Naive thymus-derived CD8-positive, alpha-beta T cell (primary cell): ENCODE results near the gene MAGI2. TPM values are rescaled to one million over a fixed set of nuclear protein-coding genes. Genes with fewer than 3 reads are reported as not detected.

ENCODE experiments used
- ATAC-seq, 2 donors: fragments of 150-1000 bp; cut with Tn5 transposase in 1 of 2; sonication (Bioruptor Pico), chemical (Tn5 transposase) in 1 of 2; 1 replicate in 1 of 2; 2 replicates in 1 of 2; pipeline ENCODE4 v1.10.0; 2021; ENCODE audit warnings: mild to moderate bottlenecking in 2 of 2, moderate library complexity in 2 of 2
- POLR2A ChIA-PET: fragments of 350-600 bp; sonication (Branson Sonifier 250); formaldehyde crosslinking; loops from one replicate; lab custom pipeline; 2021; ENCODE audit warnings: antibody characterized with exemption; lab: Charles Lee
- DNase-seq, 10 donors: peaks; one replicate each; pipeline versions ENCODE4 v3.0.0 to v3.0.0-alpha.2; 2020 to 2022
- H3K27ac Mint-ChIP-seq, 10 donors: one replicate each; pipeline ENCODE4 v1.8.0; 2020 to 2022; ENCODE audit warnings: mild to moderate bottlenecking in 10 of 10, mixed read lengths in 10 of 10, moderate library complexity in 4 of 10, inconsistent platforms in 1 of 10
- H3K27me3 Mint-ChIP-seq, 5 donors: one replicate each; pipeline ENCODE4 v1.8.0; 2021 to 2022; ENCODE audit warnings: mixed read lengths in 5 of 5
- H3K36me3 Mint-ChIP-seq, 3 donors: one replicate each; pipeline ENCODE4 v1.8.0; 2020 to 2022; ENCODE audit warnings: mixed read lengths in 3 of 3, mild to moderate bottlenecking in 2 of 3, inconsistent platforms in 1 of 3
- H3K4me1 Mint-ChIP-seq, 4 donors: one replicate each; pipeline ENCODE4 v1.8.0; 2021 to 2022; ENCODE audit warnings: mixed read lengths in 4 of 4
- H3K4me3 Mint-ChIP-seq, 10 donors: one replicate each; pipeline ENCODE4 v1.8.0; 2020 to 2022; ENCODE audit warnings: mild to moderate bottlenecking in 10 of 10, mixed read lengths in 10 of 10, moderate library complexity in 6 of 10, inconsistent platforms in 1 of 10
- H3K9me3 Mint-ChIP-seq, 9 donors: one replicate each; pipeline ENCODE4 v1.8.0; 2020 to 2022; ENCODE audit warnings: mixed read lengths in 9 of 9, mild to moderate bottlenecking in 3 of 9, inconsistent platforms in 1 of 9, moderate library complexity in 1 of 9
- polyA plus RNA-seq, 3 donors: library from polyadenylated mRNA; unstranded; fragments of 300-500 nt; fragmentation: Illumina TruSeq; gene quantifications; one replicate each; pipeline ENCODE4 v1.2.3, GENCODE V29; 2021
- total RNA-seq, 8 experiments: library from RNA in 2 of 8; stranded (reverse) in 2 of 8; gene quantifications; one replicate each; pipeline ENCODE4 v1.2.3 and lab custom pipeline; 2021 to 2026

MAGI2 gene
- total and polyA plus RNA-seq, 5 experiments from 2014 or later = 0.02 to 0.65 (median 0.37) TPM; not detected in 1

GRCh38 chr7:78172933-78173591, 1280.4 kb downstream of the MAGI2 start:
- DNase-seq (no peak), ATAC-seq (no peak)
- Mint-ChIP-seq H3K9me3 (no peaks in the 10 kb centered on the region), H3K4me1 (no peaks in the 10 kb centered on the region), H3K27ac (no peak overlapping the region), H3K4me3 (no peak overlapping the region), H3K36me3 (no peaks in the 10 kb centered on the region), H3K27me3 (peaks cover 0 to 5% (median 0%) of the 10 kb centered on the region in 5 donors)
- POLR2A ChIA-PET = no interaction called here

GRCh38 chr7:78172267-78172757, 1281.2 kb downstream of the MAGI2 start:
- no peak overlapping the region for H3K27ac Mint-ChIP-seq

GRCh38 chr7:78171398-78171797, 1282.1 kb downstream of the MAGI2 start:
- ATAC-seq (no peak), DNase-seq (no peak)
- H3K4me1 Mint-ChIP-seq = no peaks in the 10 kb centered on the region
- no peak overlapping the region for H3K27ac Mint-ChIP-seq
- H3K4me3 Mint-ChIP-seq = no peak overlapping the region
- H3K27me3 Mint-ChIP-seq = peaks cover 0 to 5% (median 0%) of the 10 kb centered on the region in 5 donors
- no peaks in the 10 kb centered on the region for H3K9me3 Mint-ChIP-seq
- POLR2A ChIA-PET = no interaction called here
- peaks cover 0 to 2% (median 0%) of the 10 kb centered on the region in 3 donors for H3K36me3 Mint-ChIP-seq

More at GRCh38 chr7:78172267-78172757, 1281.2 kb downstream of the MAGI2 start:
- Mint-ChIP-seq H3K4me3 (no peak overlapping the region), H3K36me3 (peaks cover 0 to 2% (median 0%) of the 10 kb centered on the region in 3 donors), H3K27me3 (peaks cover 0 to 5% (median 0%) of the 10 kb centered on the region in 5 donors), H3K9me3 (no peaks in the 10 kb centered on the region), H3K4me1 (no peaks in the 10 kb centered on the region)
- ATAC-seq (no peak), DNase-seq (no peak)
- POLR2A ChIA-PET = no interaction called here

GRCh38 chr7:78170815-78171214, 1282.7 kb downstream of the MAGI2 start:
- H3K27ac Mint-ChIP-seq = no peak overlapping the region
- ATAC-seq (no peak), DNase-seq (no peak)
- H3K4me3 Mint-ChIP-seq = no peak overlapping the region
- H3K4me1 Mint-ChIP-seq = no peaks in the 10 kb centered on the region
- H3K27me3 Mint-ChIP-seq = peaks cover 0 to 5% (median 0%) of the 10 kb centered on the region in 5 donors
- H3K36me3 Mint-ChIP-seq = peaks cover 0 to 2% (median 0%) of the 10 kb centered on the region in 3 donors
- POLR2A ChIA-PET = no interaction called here
- no peaks in the 10 kb centered on the region for H3K9me3 Mint-ChIP-seq

- POLR2A ChIA-PET = no interaction called here
- no peaks in the 10 kb centered on the region for H3K4me1 Mint-ChIP-seq
- H3K27ac Mint-ChIP-seq = no peak overlapping the region
- peaks cover 0 to 2% (median 0%) of the 10 kb centered on the region in 3 donors for H3K36me3 Mint-ChIP-seq
- ATAC-seq (no peak), DNase-seq (no peak)
- H3K9me3 Mint-ChIP-seq = no peaks in the 10 kb centered on the region
- H3K27me3 Mint-ChIP-seq = peaks cover 0 to 11% (median 0%) of the 10 kb centered on the region in 5 donors
- no peak overlapping the region for H3K4me3 Mint-ChIP-seq
Observed at GRCh38 chr7:78169992-78170391, 1283.5 kb downstream of the MAGI2 start.

- Mint-ChIP-seq H3K9me3 (no peaks in the 10 kb centered on the region), H3K27me3 (peaks cover 0 to 11% (median 0%) of the 10 kb centered on the region in 5 donors), H3K4me1 (no peaks in the 10 kb centered on the region), H3K4me3 (no peak overlapping the region), H3K27ac (no peak overlapping the region), H3K36me3 (peaks cover 0 to 2% (median 0%) of the 10 kb centered on the region in 3 donors)
- no peak for ATAC-seq
- POLR2A ChIA-PET = no interaction called here
- no peak for DNase-seq
Observed at GRCh38 chr7:78168865-78169264, 1284.6 kb downstream of the MAGI2 start.

- ATAC-seq (no peak), DNase-seq (no peak)
- H3K4me3 Mint-ChIP-seq = no peak overlapping the region
- POLR2A ChIA-PET = no interaction called here
- H3K4me1 Mint-ChIP-seq = no peaks in the 10 kb centered on the region
- H3K9me3 Mint-ChIP-seq = no peaks in the 10 kb centered on the region
- no peak overlapping the region for H3K27ac Mint-ChIP-seq
- peaks cover 0 to 11% (median 0%) of the 10 kb centered on the region in 5 donors for H3K27me3 Mint-ChIP-seq
- H3K36me3 Mint-ChIP-seq = peaks cover 0 to 2% (median 0%) of the 10 kb centered on the region in 3 donors
Observed at GRCh38 chr7:78167860-78168259, 1285.6 kb downstream of the MAGI2 start.

GRCh38 chr7:78165854-78166253, 1287.6 kb downstream of the MAGI2 start:
- POLR2A ChIA-PET = no interaction called here
- Mint-ChIP-seq H3K9me3 (peaks cover 0 to 4% (median 0%) of the 10 kb centered on the region in 9 donors), H3K27ac (no peak overlapping the region), H3K4me3 (no peak overlapping the region), H3K4me1 (no peaks in the 10 kb centered on the region), H3K36me3 (peaks cover 0 to 2% (median 0%) of the 10 kb centered on the region in 3 donors), H3K27me3 (peaks cover 0 to 6% (median 2%) of the 10 kb centered on the region in 5 donors)
- DNase-seq = no peak
- no peak for ATAC-seq

- ATAC-seq = no peak
- H3K9me3 Mint-ChIP-seq = peaks cover 0 to 4% (median 0%) of the 10 kb centered on the region in 9 donors
- POLR2A ChIA-PET = no interaction called here
- H3K36me3 Mint-ChIP-seq = peaks cover 0 to 2% (median 0%) of the 10 kb centered on the region in 3 donors
- H3K27me3 Mint-ChIP-seq = peaks cover 0 to 6% (median 2%) of the 10 kb centered on the region in 5 donors
- no peak overlapping the region for H3K27ac Mint-ChIP-seq
- no peak overlapping the region for H3K4me3 Mint-ChIP-seq
- DNase-seq = no peak
- H3K4me1 Mint-ChIP-seq = no peaks in the 10 kb centered on the region
Observed at GRCh38 chr7:78165454-78165853, 1288.0 kb downstream of the MAGI2 start.

GRCh38 chr7:78164459-78164858, 1289.0 kb downstream of the MAGI2 start:
- H3K36me3 Mint-ChIP-seq = peaks cover 0 to 2% (median 0%) of the 10 kb centered on the region in 3 donors
- H3K4me1 Mint-ChIP-seq = no peaks in the 10 kb centered on the region
- H3K4me3 Mint-ChIP-seq = no peak overlapping the region
- no peak for DNase-seq
- POLR2A ChIA-PET = no interaction called here
- peaks cover 0 to 4% (median 0%) of the 10 kb centered on the region in 9 donors for H3K9me3 Mint-ChIP-seq
- peaks cover 0 to 12% (median 6%) of the 10 kb centered on the region in 5 donors for H3K27me3 Mint-ChIP-seq
- no peak for ATAC-seq
- no peak overlapping the region for H3K27ac Mint-ChIP-seq

- Mint-ChIP-seq H3K36me3 (no peaks in the 10 kb centered on the region), H3K4me3 (no peak overlapping the region), H3K4me1 (no peaks in the 10 kb centered on the region), H3K27me3 (peaks cover 0 to 20% (median 14%) of the 10 kb centered on the region in 5 donors), H3K9me3 (peaks cover 0 to 7% (median 0%) of the 10 kb centered on the region in 9 donors), H3K27ac (no peak overlapping the region)
- DNase-seq = no peak
- POLR2A ChIA-PET = no interaction called here
- no peak for ATAC-seq
Observed at GRCh38 chr7:78161781-78162180, 1291.7 kb downstream of the MAGI2 start.

- ATAC-seq (no peak), DNase-seq (no peak)
- Mint-ChIP-seq H3K4me3 (no peak overlapping the region), H3K9me3 (peaks cover 0 to 7% (median 0%) of the 10 kb centered on the region in 9 donors), H3K27me3 (peaks cover 1 to 16% (median 13%) of the 10 kb centered on the region in 5 donors), H3K36me3 (no peaks in the 10 kb centered on the region), H3K27ac (peak overlapping the region in 1 of 10 donors; percentile 69), H3K4me1 (no peaks in the 10 kb centered on the region)
- POLR2A ChIA-PET = no interaction called here
Observed at GRCh38 chr7:78159545-78159944, 1293.9 kb downstream of the MAGI2 start.

- H3K27ac Mint-ChIP-seq = no peak overlapping the region
- no peaks in the 10 kb centered on the region for H3K36me3 Mint-ChIP-seq
Observed at GRCh38 chr7:78153285-78153684, 1300.2 kb downstream of the MAGI2 start.

More at GRCh38 chr7:78153285-78153684, 1300.2 kb downstream of the MAGI2 start:
- Mint-ChIP-seq H3K4me1 (no peaks in the 10 kb centered on the region), H3K4me3 (no peak overlapping the region), H3K9me3 (no peaks in the 10 kb centered on the region), H3K27me3 (peaks cover 0 to 7% (median 2%) of the 10 kb centered on the region in 5 donors)
- DNase-seq (no peak), ATAC-seq (no peak)
- POLR2A ChIA-PET = no interaction called here
